Measurements from ENCODE around the gene C2CD3. TPM values are rescaled to one million over a fixed set of nuclear protein-coding genes. Genes with fewer than 3 reads are reported as not detected.

C2CD3 gene
- total and polyA plus RNA-seq, 2 of the 4 experiments (the other 2 are of a cell fraction), result 11.1 to 19.2 TPM

DNA sequence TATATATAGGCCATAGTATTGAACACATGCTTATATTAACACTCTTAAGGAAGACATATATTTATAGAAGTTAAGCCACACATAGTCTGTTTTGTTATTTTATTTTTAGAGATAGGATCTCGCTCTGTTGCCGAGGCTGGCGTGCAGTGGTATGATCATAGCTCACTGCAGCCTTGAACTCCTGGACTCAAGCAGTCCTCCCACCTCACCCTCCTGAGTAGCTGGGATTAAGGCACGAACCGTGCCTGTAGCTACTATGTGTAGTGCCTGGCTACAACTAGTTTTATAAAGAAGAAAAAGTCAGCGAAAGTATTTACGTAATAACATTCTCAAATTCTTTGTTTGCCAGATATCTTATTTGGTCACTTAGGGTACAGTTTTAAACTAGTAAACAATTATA lies 182.6 kb downstream of the C2CD3 start:
- in situ Hi-C loops (cut with MboI; ENCODE audit: low sequenced_read_pairs) (no loop called here), dilution Hi-C loops (cut with HindIII; ENCODE audit: low sequenced_read_pairs, unreplicated experiment) (no loop called here), intact Hi-C loops (cut with micrococcal nuclease) (loop anchor here (10.0 kb wide), 1 partner anchor 327 kb away; the partner anchor contains the start of gene P4HA3)
- Histone ChIP-seq H3K23ac (ENCODE audit: low read depth, low read length) (no peak overlapping the region), H3K14ac (replicated peaks; ENCODE audit: low read depth, low read length) (no peak overlapping the region), H2BK5ac (ENCODE audit: low read depth, low read length, poor library complexity, severe bottlenecking) (no peak overlapping the region), H2AK9ac (replicated peaks; ENCODE audit: low read depth, low read length, poor library complexity) (no peak overlapping the region), H2AK5ac (ENCODE audit: low read depth, low read length) (no peak overlapping the region), H3K4me1 (ENCODE audit: control insufficient read depth, insufficient read depth, low read length) (no peaks in the 10 kb centered on the region; the same call in 1 of the 2 replicates), H3K56ac (ENCODE audit: extremely low read depth, insufficient read depth, low read length) (no peak overlapping the region), H3K9me3 (ENCODE audit: control insufficient read depth, insufficient read depth, low read length) (no peaks in the 10 kb centered on the region), H3K27ac (ENCODE audit: insufficient read depth, low read length) (no peak overlapping the region), H4K5ac (ENCODE audit: low read depth, low read length) (no peak overlapping the region), H3K36me3 (ENCODE audit: control insufficient read depth, insufficient read depth, low read length) (no peaks in the 10 kb centered on the region), H4K8ac (ENCODE audit: low read depth in 2 of 2, low read length in 2 of 2) (no peak overlapping the region), H3K4ac (ENCODE audit: low read depth, low read length) (no peak overlapping the region), H2AFZ (replicated peaks; ENCODE audit: low read length, poor library complexity) (no peak overlapping the region), H2BK15ac (ENCODE audit: low read depth, low read length) (no peak overlapping the region), H4K91ac (ENCODE audit: insufficient read depth, low read depth, low read length) (no peak overlapping the region), H3K9me1 (ENCODE audit: insufficient read depth, low read length) (no peaks in the 10 kb centered on the region), H3K79me1 (ENCODE audit: low read depth in 1 of 2, low read length in 2 of 2) (no peaks in the 10 kb centered on the region), H2BK120ac (ENCODE audit: low read depth, low read length) (no peak overlapping the region), H4K20me1 (ENCODE audit: insufficient read depth, low read length) (no peaks in the 10 kb centered on the region), H3K4me3 (ENCODE audit: insufficient read depth, low read depth, low read length) (no peak overlapping the region), H3K18ac (ENCODE audit: low read depth, low read length) (no peak overlapping the region), H2BK20ac (ENCODE audit: low read depth, low read length) (no peak overlapping the region), H3K27me3 (ENCODE audit: control insufficient read depth, insufficient read depth, low read length) (no peaks in the 10 kb centered on the region; the same call in 1 of the 2 replicates), H3K4me2 (ENCODE audit: low read depth, low read length) (no peak overlapping the region), H3K9ac (ENCODE audit: low read depth, low read length) (no peak overlapping the region)
- POLR2A ChIA-PET (ENCODE audit: unreplicated experiment), result interaction anchor here (0.6 kb wide), 1 partner anchor 654 kb away, joined by 3 read pairs; no protein-coding TSS in a partner anchor
- no peak for ATAC-seq (ENCODE audit: low read depth)
- WGBS, 2 experiments (ENCODE audit: extremely low coverage in 2 of 2, insufficient read length in 1 of 2), result 80% methylated on average over 2 of the region's 7 CpGs; no CpG with 5 or more reads in 1 of the 2 experiments
- CTCF ChIA-PET, result no interaction called here
- TF ChIP-seq MAFK (IDR thresholded peaks at IDR 0.05; ENCODE audit: low read depth, low read length) (no peak), CEBPB (IDR thresholded peaks at IDR 0.05; ENCODE audit: low read depth, low read length) (no peak), SMC3 (IDR thresholded peaks at IDR 0.05; ENCODE audit: low read depth, low read length) (no peak), NFE2L2 (IDR thresholded peaks at IDR 0.05; ENCODE audit: low read depth, low read length) (no peak), MXI1 (IDR thresholded peaks at IDR 0.05; ENCODE audit: borderline replicate concordance, low read depth, low read length) (no peak), BHLHE40 (IDR thresholded peaks at IDR 0.05; ENCODE audit: low read depth, low read length) (no peak), CHD1 (IDR thresholded peaks at IDR 0.05; ENCODE audit: low read depth, low read length) (no peak), FOS (IDR thresholded peaks at IDR 0.05; ENCODE audit: low read depth, low read length) (no peak), MAZ (IDR thresholded peaks at IDR 0.05; ENCODE audit: borderline replicate concordance, low read depth, low read length) (no peak), RAD21 (IDR thresholded peaks at IDR 0.05; ENCODE audit: low read length) (no peak)
- TF ChIP-seq, protein P1, sequence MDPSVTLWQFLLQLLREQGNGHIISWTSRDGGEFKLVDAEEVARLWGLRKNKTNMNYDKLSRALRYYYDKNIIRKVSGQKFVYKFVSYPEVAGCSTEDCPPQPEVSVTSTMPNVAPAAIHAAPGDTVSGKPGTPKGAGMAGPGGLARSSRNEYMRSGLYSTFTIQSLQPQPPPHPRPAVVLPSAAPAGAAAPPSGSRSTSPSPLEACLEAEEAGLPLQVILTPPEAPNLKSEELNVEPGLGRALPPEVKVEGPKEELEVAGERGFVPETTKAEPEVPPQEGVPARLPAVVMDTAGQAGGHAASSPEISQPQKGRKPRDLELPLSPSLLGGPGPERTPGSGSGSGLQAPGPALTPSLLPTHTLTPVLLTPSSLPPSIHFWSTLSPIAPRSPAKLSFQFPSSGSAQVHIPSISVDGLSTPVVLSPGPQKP (IDR thresholded peaks at IDR 0.05; ENCODE audit: borderline replicate concordance, low read depth, low read length), result no peak
- TF ChIP-seq, protein P2, sequence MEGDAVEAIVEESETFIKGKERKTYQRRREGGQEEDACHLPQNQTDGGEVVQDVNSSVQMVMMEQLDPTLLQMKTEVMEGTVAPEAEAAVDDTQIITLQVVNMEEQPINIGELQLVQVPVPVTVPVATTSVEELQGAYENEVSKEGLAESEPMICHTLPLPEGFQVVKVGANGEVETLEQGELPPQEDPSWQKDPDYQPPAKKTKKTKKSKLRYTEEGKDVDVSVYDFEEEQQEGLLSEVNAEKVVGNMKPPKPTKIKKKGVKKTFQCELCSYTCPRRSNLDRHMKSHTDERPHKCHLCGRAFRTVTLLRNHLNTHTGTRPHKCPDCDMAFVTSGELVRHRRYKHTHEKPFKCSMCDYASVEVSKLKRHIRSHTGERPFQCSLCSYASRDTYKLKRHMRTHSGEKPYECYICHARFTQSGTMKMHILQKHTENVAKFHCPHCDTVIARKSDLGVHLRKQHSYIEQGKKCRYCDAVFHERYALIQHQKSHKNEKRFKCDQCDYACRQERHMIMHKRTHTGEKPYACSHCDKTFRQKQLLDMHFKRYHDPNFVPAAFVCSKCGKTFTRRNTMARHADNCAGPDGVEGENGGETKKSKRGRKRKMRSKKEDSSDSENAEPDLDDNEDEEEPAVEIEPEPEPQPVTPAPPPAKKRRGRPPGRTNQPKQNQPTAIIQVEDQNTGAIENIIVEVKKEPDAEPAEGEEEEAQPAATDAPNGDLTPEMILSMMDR (conservative IDR thresholded peaks at IDR 0.05; ENCODE audit: low read depth, low read length), result no peak
- BruUV-seq (replicated peaks), result no TSS peak
- DNase-seq, result no peak
